Measurements from ENCODE around the gene DDB1.

DDB1 gene

GRCh38 chr11:61268588-61269250 lies 64.2 kb downstream of the DDB1 start:
- TF ChIP-seq CTCF (IDR thresholded peaks at IDR 0.05; ENCODE audit: low read depth, low read length, poor library complexity, severe bottlenecking) (no peak), EZH2phosphoT487 (IDR thresholded peaks at IDR 0.05; ENCODE audit: borderline replicate concordance, low read length) (no peak)
- Histone ChIP-seq H3K79me2 (ENCODE audit: control insufficient read depth, low read length) (no peaks in the 10 kb centered on the region), H3K36me3 (ENCODE audit: control insufficient read depth, low read length) (peaks cover 14% of the 10 kb centered on the region), H3F3A (ENCODE audit: control insufficient read depth, insufficient read depth) (no peaks in the 10 kb centered on the region), H3K4me3 (ENCODE audit: low read length) (no peak overlapping the region), H4K20me1 (ENCODE audit: control insufficient read depth, insufficient read depth, low read depth, low read length) (no peaks in the 10 kb centered on the region), H3K9me3 (ENCODE audit: control insufficient read depth, insufficient read depth, low read length) (no peaks in the 10 kb centered on the region), H3K4me2 (ENCODE audit: low read length) (no peak overlapping the region), H3K27me3 (ENCODE audit: control insufficient read depth, low read length) (no peaks in the 10 kb centered on the region), H3K4me1 (ENCODE audit: control insufficient read depth, low read length) (no peaks in the 10 kb centered on the region), H3K27ac (ENCODE audit: low read depth, low read length) (no peak overlapping the region), H3K9me2 (replicated peaks; ENCODE audit: control insufficient read depth, low read length) (no peaks in the 10 kb centered on the region)

- Histone ChIP-seq H3K9me2 (replicated peaks; ENCODE audit: control insufficient read depth, low read length) (no peaks in the 10 kb centered on the region), H4K20me1 (ENCODE audit: control insufficient read depth, insufficient read depth, low read depth, low read length) (no peaks in the 10 kb centered on the region), H3K27me3 (ENCODE audit: control insufficient read depth, low read length) (no peaks in the 10 kb centered on the region), H3K4me2 (ENCODE audit: low read length) (no peak overlapping the region), H3K27ac (ENCODE audit: low read depth, low read length) (no peak overlapping the region), H3F3A (ENCODE audit: control insufficient read depth, insufficient read depth) (no peaks in the 10 kb centered on the region), H3K9me3 (ENCODE audit: control insufficient read depth, insufficient read depth, low read length) (no peaks in the 10 kb centered on the region), H3K4me3 (ENCODE audit: low read length) (no peak overlapping the region), H3K4me1 (ENCODE audit: control insufficient read depth, low read length) (no peaks in the 10 kb centered on the region), H3K79me2 (ENCODE audit: control insufficient read depth, low read length) (no peaks in the 10 kb centered on the region), H3K36me3 (ENCODE audit: control insufficient read depth, low read length) (peaks cover 10% of the 10 kb centered on the region)
- TF ChIP-seq EZH2phosphoT487 (IDR thresholded peaks at IDR 0.05; ENCODE audit: borderline replicate concordance, low read length) (no peak), CTCF (IDR thresholded peaks at IDR 0.05; ENCODE audit: low read depth, low read length, poor library complexity, severe bottlenecking) (no peak)
Observed at GRCh38 chr11:61267437-61267841, 65.5 kb downstream of the DDB1 start.

GRCh38 chr11:61266602-61267001 lies 66.3 kb downstream of the DDB1 start:
- Histone ChIP-seq H3K4me1 (ENCODE audit: control insufficient read depth, low read length) (no peaks in the 10 kb centered on the region), H3K4me3 (ENCODE audit: low read length) (no peak overlapping the region), H3K36me3 (ENCODE audit: control insufficient read depth, low read length) (peaks cover 3% of the 10 kb centered on the region), H3F3A (ENCODE audit: control insufficient read depth, insufficient read depth) (no peaks in the 10 kb centered on the region), H3K27ac (ENCODE audit: low read depth, low read length) (no peak overlapping the region), H4K20me1 (ENCODE audit: control insufficient read depth, insufficient read depth, low read depth, low read length) (no peaks in the 10 kb centered on the region), H3K79me2 (ENCODE audit: control insufficient read depth, low read length) (no peaks in the 10 kb centered on the region), H3K9me2 (replicated peaks; ENCODE audit: control insufficient read depth, low read length) (no peaks in the 10 kb centered on the region), H3K9me3 (ENCODE audit: control insufficient read depth, insufficient read depth, low read length) (no peaks in the 10 kb centered on the region), H3K27me3 (ENCODE audit: control insufficient read depth, low read length) (no peaks in the 10 kb centered on the region), H3K4me2 (ENCODE audit: low read length) (no peak overlapping the region)
- TF ChIP-seq EZH2phosphoT487 (IDR thresholded peaks at IDR 0.05; ENCODE audit: borderline replicate concordance, low read length) (no peak), CTCF (IDR thresholded peaks at IDR 0.05; ENCODE audit: low read depth, low read length, poor library complexity, severe bottlenecking) (no peak)
